ENCODE results near the gene TAAR6.
"Not testable (repeated sequence)": the region's sequence is repeated elsewhere in the genome, so short reads cannot be mapped to it uniquely, and the experiment has no call there.

Gene TAAR6, protein sequence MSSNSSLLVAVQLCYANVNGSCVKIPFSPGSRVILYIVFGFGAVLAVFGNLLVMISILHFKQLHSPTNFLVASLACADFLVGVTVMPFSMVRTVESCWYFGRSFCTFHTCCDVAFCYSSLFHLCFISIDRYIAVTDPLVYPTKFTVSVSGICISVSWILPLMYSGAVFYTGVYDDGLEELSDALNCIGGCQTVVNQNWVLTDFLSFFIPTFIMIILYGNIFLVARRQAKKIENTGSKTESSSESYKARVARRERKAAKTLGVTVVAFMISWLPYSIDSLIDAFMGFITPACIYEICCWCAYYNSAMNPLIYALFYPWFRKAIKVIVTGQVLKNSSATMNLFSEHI

DNA sequence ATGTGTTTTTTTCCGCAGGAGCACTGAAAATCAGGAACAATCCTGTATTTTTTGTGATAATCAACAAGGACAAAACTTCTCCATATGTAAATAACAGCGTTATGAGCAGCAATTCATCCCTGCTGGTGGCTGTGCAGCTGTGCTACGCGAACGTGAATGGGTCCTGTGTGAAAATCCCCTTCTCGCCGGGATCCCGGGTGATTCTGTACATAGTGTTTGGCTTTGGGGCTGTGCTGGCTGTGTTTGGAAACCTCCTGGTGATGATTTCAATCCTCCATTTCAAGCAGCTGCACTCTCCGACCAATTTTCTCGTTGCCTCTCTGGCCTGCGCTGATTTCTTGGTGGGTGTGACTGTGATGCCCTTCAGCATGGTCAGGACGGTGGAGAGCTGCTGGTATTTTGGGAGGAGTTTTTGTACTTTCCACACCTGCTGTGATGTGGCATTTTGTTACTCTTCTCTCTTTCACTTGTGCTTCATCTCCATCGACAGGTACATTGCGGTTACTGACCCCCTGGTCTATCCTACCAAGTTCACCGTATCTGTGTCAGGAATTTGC lies at the start of gene TAAR6:
TAAR6 (plus strand) TSS at position 102 of the 557 bp plus-strand sequence; CDS start at position 102, 0 bp downstream.
- DNase-seq = no peak

DNA sequence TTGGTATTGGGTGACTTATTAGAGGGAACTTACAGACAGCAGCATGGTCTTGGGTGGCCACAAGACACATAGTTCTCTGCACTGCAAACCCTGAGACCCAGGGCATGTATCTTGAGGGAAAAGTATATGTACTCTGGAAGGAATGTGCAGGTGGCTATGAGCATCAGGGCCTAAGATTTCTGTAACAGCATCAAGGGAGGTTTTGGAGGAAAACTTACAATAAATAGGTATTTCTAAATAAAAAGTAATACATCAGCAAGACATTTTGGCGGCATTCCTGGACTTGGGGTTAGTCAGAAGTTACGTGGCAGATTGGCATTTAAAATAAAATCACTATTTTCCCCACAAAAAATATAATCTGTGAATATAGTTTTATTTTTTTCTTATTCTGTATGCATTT lies 49.2 kb upstream of the TAAR6 start:
- DNase-seq = no peak

DNA sequence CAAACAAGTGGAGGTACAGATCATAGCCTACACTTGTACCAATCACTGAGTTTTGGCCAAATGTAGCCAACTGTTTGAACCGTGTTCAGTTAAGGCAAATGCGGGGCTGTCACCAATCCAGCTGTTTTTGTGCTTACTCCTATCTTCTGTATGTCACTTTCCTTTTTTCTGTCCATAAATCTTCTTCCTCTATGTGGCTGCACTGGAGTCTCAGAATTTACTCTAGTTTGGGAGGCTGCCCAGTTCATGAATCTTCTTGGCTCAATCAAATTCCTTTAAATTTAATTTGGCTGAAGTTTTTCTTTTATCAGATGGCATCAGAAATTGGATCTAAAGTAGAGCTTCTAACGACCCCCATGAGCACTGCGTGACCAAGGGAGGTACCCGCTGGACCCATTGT lies 45.5 kb upstream of the TAAR6 start:
- no peak for DNase-seq

DNA sequence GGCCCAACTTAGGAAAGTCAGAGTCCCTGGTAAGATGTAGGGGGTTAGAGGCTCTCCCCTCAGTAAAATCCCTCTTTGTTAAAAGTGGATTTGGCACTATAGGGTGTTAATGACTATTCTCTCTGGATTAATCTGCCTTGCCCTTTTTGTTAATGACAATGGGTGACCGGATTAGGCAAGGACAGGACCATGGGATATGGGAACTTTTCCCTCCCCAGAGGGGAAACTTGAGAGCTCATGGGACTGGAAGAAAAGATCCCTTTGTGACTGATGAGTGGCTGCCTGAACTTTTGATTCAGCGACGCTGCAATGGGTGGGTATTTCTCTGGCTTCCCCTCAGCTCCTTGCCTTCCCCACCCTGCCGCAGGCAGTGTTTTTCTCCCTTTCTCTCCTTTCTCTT lies 44.3 kb upstream of the TAAR6 start:
- DNase-seq = no peak

DNA sequence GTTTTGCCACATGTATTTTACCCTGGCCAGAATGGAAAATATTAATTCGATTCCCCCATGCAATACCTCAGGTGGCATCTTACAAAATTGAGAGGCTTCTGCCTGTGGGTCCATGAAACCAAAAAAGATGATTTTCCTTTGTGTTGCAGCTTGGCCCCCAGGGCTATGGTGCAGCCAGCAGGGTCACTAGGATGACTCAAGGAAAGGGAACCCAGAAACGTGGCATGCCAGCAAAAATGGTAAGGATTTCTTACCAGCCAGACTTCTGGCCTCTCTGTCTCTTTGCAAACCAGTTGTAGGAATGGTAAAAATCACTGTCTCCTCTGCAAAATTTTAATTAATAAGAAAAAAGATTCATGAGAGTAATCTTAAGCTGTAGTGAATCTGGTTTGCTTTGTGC lies 43.7 kb upstream of the TAAR6 start:
- DNase-seq = no peak

DNA sequence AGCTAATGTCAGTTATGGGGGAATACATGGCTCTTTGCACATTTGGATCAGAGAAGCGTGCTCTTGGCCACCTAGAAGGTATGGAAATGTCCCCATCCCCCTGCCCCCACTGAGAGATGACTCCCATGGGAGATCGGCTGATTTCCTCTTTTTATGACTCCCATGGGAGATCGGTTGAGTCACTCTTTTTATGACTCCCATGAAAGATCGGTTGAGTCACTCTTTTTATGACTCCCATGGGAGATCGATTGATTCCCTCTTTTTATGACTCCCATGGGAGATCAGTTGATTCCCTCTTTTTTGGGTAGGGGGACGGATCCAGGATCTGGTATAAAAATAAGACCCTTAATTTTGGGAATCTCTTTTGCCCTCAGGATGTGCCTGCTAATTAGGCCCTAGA lies 42.3 kb upstream of the TAAR6 start:
- DNase-seq = no peak

DNA sequence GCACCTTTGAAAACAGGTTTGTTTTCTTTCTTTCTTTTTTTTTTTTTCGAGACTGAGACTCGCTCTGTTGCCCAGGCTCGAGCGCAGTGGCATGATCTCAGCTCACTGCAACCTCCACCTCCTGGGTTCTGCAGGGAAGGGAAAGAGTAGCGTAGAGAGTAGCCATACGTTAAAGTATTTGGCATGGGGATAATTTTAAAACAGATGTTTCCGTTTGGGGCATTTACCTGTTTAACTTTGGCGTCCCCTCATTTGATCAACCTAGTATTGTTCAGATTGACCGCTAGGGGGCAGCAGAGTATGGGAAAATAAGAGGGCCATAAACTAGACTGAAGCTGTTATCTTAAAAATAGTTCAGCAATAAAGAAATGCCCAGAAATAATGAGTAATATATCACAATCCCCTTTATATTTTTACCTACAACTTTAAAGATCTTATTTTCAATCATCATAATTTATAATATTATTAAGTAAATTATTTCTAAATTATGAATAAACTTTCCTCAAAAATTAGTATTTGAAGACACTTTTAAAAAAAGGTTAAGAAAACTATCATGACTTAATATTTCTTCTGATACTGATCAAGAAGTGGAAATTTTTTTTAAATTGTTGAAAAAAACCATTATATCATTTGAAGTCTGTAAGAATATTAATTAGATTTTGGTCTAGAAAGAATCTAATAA lies 39.7 kb upstream of the TAAR6 start:
- peak; percentile 72 for DNase-seq

DNA sequence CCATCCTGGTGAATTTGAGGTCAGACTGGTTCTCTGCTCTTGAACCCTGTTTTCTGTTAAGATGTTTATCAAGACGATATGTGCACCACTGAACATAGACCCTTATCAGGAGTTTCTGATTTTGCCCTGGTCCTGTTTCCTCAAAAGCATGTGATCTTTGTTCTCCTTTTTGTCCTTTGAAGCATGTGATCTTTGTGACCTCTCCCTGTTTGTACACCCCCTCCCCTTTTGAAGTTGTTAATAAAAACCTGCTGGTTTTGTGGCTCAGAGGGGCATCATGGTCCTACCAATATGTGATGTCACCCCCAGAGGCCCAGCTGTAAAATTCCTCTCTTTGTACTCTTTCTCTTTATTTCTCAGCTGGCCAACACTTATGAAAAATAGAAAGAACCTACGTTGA lies 35.6 kb upstream of the TAAR6 start:
- not testable (repeated sequence) for DNase-seq

DNA sequence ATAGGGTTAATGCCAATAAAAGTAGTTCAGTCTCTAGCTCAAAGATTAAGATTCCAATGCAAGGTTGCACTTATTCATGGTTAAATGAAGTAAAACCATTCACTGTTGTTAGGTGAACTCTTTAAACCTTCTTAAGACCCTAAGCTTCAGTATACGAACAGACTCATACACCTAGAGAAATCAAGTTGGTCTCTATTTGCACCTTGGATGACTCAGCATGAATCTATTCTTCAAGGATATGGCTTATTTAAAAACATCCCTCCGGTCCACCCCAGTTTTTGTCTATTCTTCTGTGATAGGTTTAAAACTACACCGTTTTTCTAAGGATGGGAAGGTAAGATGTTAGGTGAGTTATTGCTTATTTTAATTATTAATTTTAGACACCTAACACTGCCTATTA lies 33.0 kb upstream of the TAAR6 start:
- no peak for DNase-seq

DNA sequence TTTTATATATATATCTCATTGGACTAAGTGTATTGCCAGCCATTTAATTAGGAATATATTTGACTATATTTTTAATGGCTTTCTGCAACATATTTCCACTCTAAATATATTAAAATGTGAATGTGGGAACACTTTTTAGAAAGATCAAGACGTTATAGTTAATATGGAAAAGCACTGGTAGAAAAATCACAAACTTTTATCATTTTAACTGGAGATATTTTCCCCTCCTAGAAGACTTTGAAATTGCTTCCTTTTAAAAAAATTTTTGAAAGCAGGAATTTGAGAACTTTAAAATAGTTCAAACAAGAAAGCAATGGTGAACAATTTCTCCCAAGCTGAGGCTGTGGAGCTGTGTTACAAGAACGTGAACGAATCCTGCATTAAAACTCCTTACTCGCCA lies 32.1 kb upstream of the TAAR6 start, which contains the start of gene TAAR9:
TAAR9 (plus strand) TSS at position 301 of the 400 bp plus-strand sequence; CDS start at position 314, 13 bp downstream.
- no peak for DNase-seq

DNA sequence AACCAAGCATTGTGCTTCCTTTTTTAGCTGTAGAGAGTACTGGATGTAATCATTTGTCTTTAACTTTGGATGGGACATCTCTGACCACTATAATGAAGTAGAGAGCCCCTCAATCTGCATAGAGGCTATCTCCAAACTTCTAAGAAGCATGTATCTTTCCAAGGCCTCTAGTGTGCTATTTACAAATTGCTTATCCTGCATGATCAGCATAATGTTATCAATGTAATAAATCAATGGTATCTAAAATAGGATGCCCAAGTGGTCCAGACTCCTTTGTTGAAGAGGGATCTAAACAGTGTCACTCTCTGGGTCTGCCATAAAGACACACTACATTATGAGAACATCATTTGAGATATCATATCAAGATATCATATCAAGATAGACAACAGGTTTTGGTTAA lies 25.3 kb upstream of the TAAR6 start:
- DNase-seq = no peak

DNA sequence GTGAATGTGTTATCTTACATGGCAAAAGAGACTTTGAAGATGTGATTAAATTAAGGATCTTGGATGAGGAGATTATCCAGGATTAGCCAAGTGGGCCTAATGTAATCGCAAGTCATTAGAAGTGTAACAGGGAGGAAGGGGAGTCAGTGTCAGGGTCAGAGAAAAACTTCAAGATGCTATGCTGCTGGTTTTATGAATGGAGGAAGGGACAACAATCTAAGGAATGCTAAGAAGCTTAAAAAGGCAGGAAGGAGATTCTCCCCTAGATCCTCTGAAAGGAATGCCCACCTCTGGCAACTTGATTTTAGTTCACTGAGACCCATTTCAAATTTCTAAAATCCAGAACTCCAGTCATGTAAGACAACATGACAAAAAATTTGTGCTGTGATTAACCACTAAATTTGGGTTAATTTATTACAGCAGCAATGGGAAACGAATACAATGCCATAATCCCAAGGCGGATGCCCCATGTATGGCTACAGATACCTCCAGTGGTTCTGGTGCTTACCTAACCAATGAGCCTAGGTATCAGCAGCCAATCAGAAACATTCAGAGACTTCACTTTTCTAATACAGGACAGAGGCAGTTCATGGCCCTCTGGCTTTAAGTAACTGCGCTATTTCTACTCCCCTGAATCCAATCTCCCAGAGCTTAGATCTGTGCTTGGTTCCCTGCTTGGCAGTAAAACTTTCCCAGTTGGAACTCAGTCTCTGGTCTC lies 21.2 kb upstream of the TAAR6 start:
- DNase-seq = no peak

DNA sequence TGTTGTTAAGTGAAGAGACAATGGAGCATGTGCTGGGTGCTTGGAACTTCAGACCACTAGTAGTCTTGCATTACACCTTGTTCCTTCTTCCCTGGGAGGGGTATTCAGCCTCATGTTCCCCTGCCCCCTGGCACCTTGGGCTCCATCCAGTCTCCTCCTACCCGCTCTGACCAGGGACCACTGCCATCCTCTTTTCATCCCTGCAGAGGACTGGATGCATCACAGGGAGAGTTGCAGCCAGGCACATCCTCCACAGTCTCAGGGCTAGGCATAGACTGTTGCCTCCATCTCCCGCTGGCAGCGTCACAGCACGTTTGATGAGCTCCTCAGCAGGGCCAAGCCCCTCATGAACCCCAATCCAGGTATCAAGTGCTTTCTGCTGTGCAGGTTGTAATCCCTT lies 18.9 kb upstream of the TAAR6 start:
- no peak for DNase-seq

DNA sequence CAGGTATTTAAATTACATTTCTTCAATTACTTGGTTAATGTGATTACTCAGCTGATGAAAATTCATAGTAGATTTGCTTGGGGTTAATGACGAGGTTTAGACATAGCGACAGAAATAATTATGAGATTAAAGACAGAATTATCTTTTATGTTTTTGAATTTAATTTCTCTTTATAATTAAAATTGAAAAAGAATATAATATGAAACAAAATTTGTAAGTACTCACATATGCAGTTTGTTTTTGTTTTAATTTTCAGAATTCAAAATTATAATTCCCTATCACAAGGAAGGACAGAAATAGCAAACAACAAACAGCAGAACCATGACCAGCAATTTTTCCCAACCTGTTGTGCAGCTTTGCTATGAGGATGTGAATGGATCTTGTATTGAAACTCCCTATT lies 17.8 kb upstream of the TAAR6 start, which contains the start of gene TAAR8:
TAAR8 (plus strand) TSS at position 301 of the 400 bp plus-strand sequence; CDS start at position 322, 21 bp downstream.
- DNase-seq = no peak

DNA sequence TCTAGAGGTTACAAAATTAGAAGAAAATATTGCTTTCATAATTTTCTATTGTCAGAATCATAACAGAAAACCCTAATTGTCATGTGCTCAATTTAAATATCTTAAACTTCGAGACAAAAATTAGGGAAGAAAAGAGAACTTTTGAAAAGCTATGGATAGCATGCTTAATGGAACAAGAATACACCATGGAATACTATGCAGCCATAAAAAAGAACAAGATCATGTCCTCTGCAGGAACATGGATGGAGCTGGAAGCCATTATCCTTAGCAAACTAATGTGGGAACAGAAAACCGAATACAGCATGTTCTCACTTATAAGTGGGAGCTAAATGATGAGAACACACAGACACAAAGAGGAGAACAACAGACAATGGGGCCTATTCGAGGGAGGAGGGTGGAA lies 10.0 kb upstream of the TAAR6 start:
- not testable (repeated sequence) for DNase-seq

DNA sequence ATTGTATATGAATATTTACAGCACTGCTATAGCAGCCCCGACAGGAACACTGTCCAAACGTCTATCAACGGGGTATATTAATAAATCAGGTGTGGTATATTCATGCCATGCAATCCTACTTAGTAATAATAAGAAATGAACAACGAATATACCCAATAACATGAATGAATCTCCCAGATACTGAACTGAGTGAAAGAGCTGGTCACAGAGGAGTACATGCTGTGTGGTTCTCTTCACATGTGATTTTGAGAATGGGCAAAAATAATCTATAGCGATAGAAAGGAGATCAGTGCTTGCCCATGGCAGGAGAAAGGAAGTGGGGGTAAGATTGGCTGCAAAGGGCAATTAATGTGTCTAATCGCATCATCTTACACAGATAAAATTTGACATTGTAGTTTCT lies 3.7 kb upstream of the TAAR6 start:
- no peak for DNase-seq

DNA sequence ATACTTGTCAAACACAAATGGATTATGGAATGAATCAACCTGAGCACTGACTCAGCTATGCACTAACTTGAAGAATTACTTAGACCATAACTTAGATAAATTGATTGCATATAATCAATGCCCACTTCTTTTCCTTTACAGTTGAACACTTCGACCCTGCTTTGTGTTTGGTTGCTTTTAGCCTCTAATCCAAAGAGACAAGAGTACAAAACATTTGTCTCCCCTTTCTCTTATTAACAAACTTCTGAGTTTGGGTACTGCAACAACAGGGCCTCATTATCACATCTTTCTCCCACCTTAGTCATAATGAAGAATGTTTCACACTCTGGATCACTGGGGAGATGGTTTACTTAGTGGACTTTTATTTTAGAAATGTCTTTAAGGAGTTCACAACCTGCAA lies 2.6 kb upstream of the TAAR6 start:
- no peak for DNase-seq

DNA sequence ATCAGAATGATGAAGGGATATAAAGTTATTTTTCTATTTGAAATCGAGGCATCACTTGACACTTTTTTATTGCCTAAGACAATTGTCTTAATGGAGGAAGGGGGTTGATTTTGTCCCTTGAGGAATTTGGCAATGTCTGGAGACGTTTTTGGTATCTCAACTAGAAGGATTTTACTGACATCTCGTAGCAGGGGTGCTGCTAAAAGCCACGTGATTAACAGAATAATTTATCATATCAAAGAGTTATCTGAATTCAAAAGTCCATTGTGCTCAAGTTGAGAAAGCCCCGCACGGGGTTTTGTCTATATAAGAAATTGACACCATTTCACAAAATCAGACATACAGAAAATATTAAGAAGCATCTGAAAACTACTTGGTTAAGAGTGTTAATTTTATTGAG lies 1.5 kb upstream of the TAAR6 start:
- no peak for DNase-seq

DNA sequence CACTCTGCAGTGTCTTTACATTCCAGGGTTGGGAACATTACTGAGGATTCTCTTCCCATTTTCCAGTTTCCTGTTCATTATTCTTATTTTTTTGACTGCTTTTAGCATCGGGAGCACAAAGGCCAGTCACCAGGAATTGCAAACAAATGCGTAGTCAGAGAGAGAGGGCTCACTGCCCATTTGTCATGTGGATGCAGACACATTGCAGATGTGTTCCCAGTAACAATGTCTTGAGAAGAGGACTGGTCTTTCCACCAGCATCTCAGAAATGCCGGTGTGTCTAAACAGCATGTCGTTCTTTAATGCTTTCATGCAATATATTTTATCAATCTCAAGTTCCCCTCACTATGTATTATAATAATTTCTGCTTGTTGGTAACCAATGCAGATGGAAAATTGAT lies 952 bp upstream of the TAAR6 start:
- DNase-seq = no peak

DNA sequence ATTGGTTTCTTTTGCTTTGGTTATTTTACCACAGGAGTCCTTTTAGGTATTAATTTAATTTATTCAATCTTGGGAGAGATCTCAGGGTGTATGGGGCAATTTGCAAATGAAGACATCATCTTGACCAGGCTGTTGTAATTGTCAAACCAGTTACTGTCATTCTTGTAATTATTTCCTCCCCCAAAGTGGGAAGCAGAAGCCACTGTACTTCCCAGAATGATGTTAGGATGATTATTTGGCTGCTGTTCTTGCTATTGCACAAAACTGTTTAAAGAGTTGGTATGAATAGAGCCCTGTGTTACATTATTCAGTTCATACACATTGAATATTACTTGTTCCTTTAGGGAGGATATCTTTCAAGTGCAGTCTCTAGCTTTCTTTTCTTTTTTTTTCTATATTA lies 1.7 kb downstream of the TAAR6 start:
- DNase-seq = no peak

DNA sequence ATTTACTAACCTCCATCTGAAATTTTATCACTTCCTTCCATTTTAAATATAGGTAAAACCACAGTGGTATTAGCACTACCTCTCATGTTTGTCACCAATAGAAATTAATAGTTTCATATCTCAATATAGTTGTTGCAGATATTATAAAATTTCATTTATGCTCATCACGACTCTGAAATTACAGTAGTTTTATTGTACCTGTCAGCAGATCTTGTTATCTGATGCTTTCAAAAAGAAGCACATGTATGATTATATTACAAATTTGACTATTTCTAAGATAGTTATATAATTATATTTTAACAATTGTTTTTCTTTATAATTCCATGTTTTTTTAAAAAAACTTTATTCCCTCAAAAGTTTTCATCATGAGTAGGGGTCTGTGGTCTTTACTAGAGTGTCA lies 14.6 kb downstream of the TAAR6 start:
- no peak for DNase-seq

DNA sequence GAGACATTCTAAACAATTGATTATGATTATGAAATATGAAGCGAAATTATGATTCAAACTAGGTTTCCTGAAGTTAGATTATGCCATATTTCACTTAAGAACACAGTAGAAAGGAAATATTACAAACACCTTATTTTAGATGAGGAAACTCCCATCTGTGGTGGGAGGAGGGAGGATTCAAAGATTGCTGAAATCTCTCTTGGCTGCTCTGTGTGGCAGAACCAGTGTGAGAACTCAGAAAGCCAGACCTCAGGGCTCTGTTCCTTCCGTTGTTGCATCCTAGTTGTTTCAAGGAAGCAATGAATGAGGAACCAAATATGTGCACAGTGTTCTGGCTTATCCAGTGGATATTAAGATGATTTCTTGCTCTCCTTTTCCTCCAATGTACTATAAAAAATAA lies 17.3 kb downstream of the TAAR6 start:
- DNase-seq = no peak

DNA sequence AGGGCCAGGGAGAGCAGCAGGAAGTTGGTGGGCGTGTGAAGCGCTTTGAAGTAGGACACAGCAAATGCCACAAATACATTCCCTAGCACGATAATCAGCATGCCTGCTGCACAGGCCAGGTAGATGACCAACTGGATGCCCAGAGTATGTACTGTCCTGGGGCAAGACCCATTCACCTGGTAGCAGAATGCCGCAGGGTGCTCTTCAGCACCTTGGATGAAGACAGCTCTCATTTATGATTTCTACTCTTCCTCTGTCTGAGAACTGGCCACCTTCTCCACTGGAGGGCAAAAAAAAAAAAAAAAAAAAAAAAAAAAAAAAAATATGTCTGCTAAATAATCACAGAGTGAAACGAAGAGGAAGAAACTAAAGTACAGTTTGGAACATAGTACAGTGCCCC lies 19.3 kb downstream of the TAAR6 start, which contains the start of gene TAAR5:
TAAR5 (minus strand) TSS at position 288 of the 400 bp plus-strand sequence; CDS start at position 233, 55 bp downstream.
- no peak for DNase-seq

Data from RPMI8226 (cell line).